DND-41 (cell line): ENCODE results near the gene POU3F3.

ENCODE experiments used
- EZH2 ChIP-seq: IDR thresholded peaks from 3 replicates; pipeline ENCODE4 v1.6.1; 2012; ENCODE audit warnings: borderline replicate concordance, low read depth, mild to moderate bottlenecking, moderate library complexity, low read length, inconsistent platforms; ENCODE audit not compliant: severe bottlenecking
- TF ChIP-seq, protein P1 (sequence below): IDR thresholded peaks from 2 replicates; pipeline ENCODE4 v1.5.1; 2012; ENCODE audit warnings: borderline replicate concordance, low read length, moderate library complexity, mild to moderate bottlenecking; ENCODE audit not compliant: poor library complexity, severe bottlenecking; ENCODE audit errors: extremely low read depth

DNA sequence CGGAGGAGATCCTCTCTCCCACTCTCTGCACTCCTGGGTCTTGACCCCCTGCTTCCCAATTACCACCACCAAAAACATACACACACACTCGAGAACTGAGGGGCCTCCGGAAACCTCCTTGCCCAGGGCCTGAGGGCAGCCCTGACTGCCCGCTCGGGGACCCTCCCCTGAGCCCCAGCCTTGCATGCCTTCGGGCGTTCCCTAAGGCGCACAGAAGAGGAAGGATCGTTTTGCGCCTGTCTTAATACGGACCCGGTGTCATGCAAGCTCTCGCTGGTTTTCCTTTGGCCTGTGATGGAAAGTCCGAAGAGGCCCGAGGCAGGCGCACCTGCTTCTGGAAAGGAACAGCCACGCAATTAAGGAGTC is 19.8 kb downstream of the POU3F3 start:
- TF ChIP-seq, protein P1, sequence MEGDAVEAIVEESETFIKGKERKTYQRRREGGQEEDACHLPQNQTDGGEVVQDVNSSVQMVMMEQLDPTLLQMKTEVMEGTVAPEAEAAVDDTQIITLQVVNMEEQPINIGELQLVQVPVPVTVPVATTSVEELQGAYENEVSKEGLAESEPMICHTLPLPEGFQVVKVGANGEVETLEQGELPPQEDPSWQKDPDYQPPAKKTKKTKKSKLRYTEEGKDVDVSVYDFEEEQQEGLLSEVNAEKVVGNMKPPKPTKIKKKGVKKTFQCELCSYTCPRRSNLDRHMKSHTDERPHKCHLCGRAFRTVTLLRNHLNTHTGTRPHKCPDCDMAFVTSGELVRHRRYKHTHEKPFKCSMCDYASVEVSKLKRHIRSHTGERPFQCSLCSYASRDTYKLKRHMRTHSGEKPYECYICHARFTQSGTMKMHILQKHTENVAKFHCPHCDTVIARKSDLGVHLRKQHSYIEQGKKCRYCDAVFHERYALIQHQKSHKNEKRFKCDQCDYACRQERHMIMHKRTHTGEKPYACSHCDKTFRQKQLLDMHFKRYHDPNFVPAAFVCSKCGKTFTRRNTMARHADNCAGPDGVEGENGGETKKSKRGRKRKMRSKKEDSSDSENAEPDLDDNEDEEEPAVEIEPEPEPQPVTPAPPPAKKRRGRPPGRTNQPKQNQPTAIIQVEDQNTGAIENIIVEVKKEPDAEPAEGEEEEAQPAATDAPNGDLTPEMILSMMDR = no peak
- TF ChIP-seq EZH2 = no peak
